Fibroblast of lung (primary cell): ENCODE measurements around the gene MAST3. TPM values are rescaled to one million over a fixed set of nuclear protein-coding genes. Genes with fewer than 3 reads are reported as not detected.

ENCODE experiments used
- DNase-seq, 2 donors: peaks; one replicate each; pipeline versions ENCODE4 v3.0.0 to v3.0.0-alpha.2; 2010; ENCODE audit warnings: low read depth in 2 of 2
- H2AFZ ChIP-seq: 2 replicates; pipeline ENCODE4 v1.5.1; 2012; ENCODE audit warnings: low read length, control low read depth, inconsistent platforms
- H3K27ac ChIP-seq: 2 replicates; pipeline ENCODE4 v1.5.1; 2011; ENCODE audit warnings: low read length, control low read depth; ENCODE audit not compliant: insufficient read depth
- H3K27me3 ChIP-seq: 2 replicates; pipeline ENCODE4 v1.5.1; 2011; ENCODE audit warnings: mild to moderate bottlenecking, low read length; ENCODE audit not compliant: control insufficient read depth, insufficient read depth
- H3K36me3 ChIP-seq: 2 replicates; pipeline ENCODE4 v1.5.1; 2011; ENCODE audit warnings: low read length; ENCODE audit not compliant: control insufficient read depth, insufficient read depth
- H3K4me1 ChIP-seq: 2 replicates; pipeline ENCODE4 v1.5.1; 2011; ENCODE audit warnings: low read length; ENCODE audit not compliant: control insufficient read depth, insufficient read depth; ENCODE audit errors: extremely low read depth
- H3K4me2 ChIP-seq: 2 replicates; pipeline ENCODE4 v1.5.1; 2011; ENCODE audit warnings: low read length, control low read depth; ENCODE audit not compliant: insufficient read depth; ENCODE audit errors: extremely low read depth
- H3K4me3 ChIP-seq, 4 experiments: fragments of 200-600 bp in 1 of 4; sonication (generic) in 1 of 4; replicated peaks in 1 of 4; 2 replicates each; pipeline ENCODE4 v1.5.1; 2011 to 2016; ENCODE audit warnings: low read length in 4 of 4, low read depth in 3 of 4, mild to moderate bottlenecking in 3 of 4, control low read depth in 2 of 4, inconsistent platforms in 1 of 4, mixed read lengths in 1 of 4; ENCODE audit not compliant: insufficient read depth in 1 of 4; ENCODE audit errors: control extremely low read depth in 1 of 4
- H3K79me2 ChIP-seq: 2 replicates; pipeline ENCODE4 v1.5.1; 2012; ENCODE audit warnings: mild to moderate bottlenecking, low read length, inconsistent platforms; ENCODE audit not compliant: control insufficient read depth, insufficient read depth
- H3K9ac ChIP-seq: 2 replicates; pipeline ENCODE4 v1.5.1; 2011; ENCODE audit warnings: mild to moderate bottlenecking, low read length, control low read depth; ENCODE audit not compliant: insufficient read depth
- H3K9me3 ChIP-seq: 2 replicates; pipeline ENCODE4 v1.5.1; 2012; ENCODE audit warnings: low read depth, low read length; ENCODE audit not compliant: control insufficient read depth, insufficient read depth
- H4K20me1 ChIP-seq: 2 replicates; pipeline ENCODE4 v1.5.1; 2011; ENCODE audit warnings: low read length; ENCODE audit not compliant: control insufficient read depth, insufficient read depth; ENCODE audit errors: extremely low read depth
- EZH2 ChIP-seq: IDR thresholded peaks from 2 replicates; pipeline ENCODE4 v1.5.1; 2012; ENCODE audit warnings: low read length, control low read depth, mild to moderate bottlenecking; ENCODE audit errors: missing control alignments
- polyA plus RNA-seq, 2 donors: library from polyadenylated mRNA; depleted of rRNA in 1 of 2; stranded (reverse) in 1 of 2; unstranded in 1 of 2; fragments of >200 nt; gene quantifications; 2 replicates each; pipeline ENCODE4 v1.2.1, GENCODE V29; 2011 to 2012; ENCODE audit warnings: missing spikeins in 1 of 2
- total RNA-seq: library from RNA; depleted of rRNA; stranded (reverse); fragments of >200 nt; gene quantifications from 2 replicates; pipeline ENCODE4 v1.2.1, GENCODE V29; 2014
- TF ChIP-seq, protein P1 (sequence below), 2 donors: IDR thresholded peaks in 1 of 2; conservative IDR thresholded peaks in 1 of 2; 1 replicate in 1 of 2; 2 replicates in 1 of 2; pipeline ENCODE4 v1.5.1; 2011 to 2012; ENCODE audit warnings: low read length in 2 of 2, control low read depth in 1 of 2, inconsistent platforms in 1 of 2, low read depth in 1 of 2, mild to moderate bottlenecking in 1 of 2

MAST3 gene
- total and polyA plus RNA-seq, 2 donors (not counting 1 experiment from before 2014, with no cell fraction given), result 2.0 to 4.1 TPM

DNA sequence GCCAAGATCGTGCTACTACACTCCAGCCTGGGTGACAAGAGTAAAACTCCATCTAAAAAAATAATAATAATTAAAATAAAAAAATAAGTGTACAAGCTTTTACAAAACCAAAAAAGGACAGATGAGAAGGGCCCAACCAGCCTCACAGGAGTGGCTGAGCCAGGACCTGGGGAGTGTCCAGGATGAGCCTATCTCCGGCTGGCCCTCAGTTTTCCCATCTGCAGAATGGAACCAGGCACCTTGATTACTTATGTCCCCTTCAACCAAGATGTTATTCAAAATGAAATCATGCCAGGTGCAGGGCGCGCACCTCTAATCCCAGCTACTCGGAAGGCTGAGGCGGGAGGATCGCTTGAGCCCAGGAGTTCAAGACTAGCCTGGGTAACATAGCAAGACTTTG, 66.5 kb downstream of the MAST3 start:
- no peaks in the 10 kb centered on the region for H3K9me3 ChIP-seq
- H2AFZ ChIP-seq, result no peak overlapping the region
- no peaks in the 10 kb centered on the region for H3K27me3 ChIP-seq
- no peak for DNase-seq
- peaks cover 8% of the 10 kb centered on the region for H3K4me1 ChIP-seq
- no peaks in the 10 kb centered on the region for H3K79me2 ChIP-seq
- H4K20me1 ChIP-seq, result no peaks in the 10 kb centered on the region
- peaks cover 25% of the 10 kb centered on the region for H3K36me3 ChIP-seq
- no peak for TF ChIP-seq EZH2
- TF ChIP-seq, protein P1, sequence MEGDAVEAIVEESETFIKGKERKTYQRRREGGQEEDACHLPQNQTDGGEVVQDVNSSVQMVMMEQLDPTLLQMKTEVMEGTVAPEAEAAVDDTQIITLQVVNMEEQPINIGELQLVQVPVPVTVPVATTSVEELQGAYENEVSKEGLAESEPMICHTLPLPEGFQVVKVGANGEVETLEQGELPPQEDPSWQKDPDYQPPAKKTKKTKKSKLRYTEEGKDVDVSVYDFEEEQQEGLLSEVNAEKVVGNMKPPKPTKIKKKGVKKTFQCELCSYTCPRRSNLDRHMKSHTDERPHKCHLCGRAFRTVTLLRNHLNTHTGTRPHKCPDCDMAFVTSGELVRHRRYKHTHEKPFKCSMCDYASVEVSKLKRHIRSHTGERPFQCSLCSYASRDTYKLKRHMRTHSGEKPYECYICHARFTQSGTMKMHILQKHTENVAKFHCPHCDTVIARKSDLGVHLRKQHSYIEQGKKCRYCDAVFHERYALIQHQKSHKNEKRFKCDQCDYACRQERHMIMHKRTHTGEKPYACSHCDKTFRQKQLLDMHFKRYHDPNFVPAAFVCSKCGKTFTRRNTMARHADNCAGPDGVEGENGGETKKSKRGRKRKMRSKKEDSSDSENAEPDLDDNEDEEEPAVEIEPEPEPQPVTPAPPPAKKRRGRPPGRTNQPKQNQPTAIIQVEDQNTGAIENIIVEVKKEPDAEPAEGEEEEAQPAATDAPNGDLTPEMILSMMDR (conservative IDR thresholded peaks at IDR 0.05 in 1 of 2, IDR thresholded peaks at IDR 0.05 in 1 of 2; ENCODE audit: low read depth in 1 of 2, low read length in 2 of 2), result no peak
- no peak overlapping the region for H3K9ac ChIP-seq
- H3K4me3 ChIP-seq, result no peak overlapping the region
- H3K27ac ChIP-seq, result no peak overlapping the region
- no peak overlapping the region for H3K4me2 ChIP-seq

DNA sequence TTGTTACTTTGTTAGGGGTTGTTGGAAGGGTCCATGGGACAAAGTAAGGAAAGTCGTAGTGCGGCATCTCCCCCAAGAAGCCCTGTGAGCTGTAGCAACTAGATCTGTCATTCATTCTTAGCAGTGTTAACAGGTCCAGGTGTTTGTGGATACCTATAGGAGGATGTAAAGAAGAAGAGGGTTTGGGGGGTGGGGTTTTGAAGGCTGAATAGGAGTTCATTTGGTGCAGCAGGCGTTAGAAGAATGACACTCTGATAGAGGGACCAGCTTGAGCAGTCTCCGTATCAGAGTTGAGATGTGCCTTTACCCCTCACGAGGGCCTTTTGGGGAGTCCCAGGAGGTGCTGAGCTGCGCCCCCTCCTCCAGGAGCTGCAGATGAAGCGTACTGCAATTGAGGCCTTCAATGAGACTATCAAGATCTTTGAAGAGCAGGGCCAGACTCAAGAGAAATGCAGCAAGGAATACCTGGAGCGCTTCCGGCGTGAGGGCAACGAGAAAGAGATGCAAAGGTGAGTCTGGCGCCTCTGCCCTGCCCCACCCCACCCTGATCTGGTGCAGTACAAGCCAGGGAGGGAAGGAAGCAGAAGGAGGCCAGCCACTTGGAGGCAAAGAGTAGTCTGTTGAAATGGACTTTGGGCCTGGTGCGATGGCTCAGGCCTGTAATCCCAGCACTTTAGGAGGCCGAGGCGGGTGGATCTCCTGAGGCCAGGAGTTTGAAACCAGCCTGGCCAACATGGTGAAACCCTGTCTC, 68.4 kb downstream of the MAST3 start:
- Histone ChIP-seq H3K4me2 (no peak overlapping the region), H3K9ac (no peak overlapping the region), H4K20me1 (no peaks in the 10 kb centered on the region), H3K9me3 (no peaks in the 10 kb centered on the region), H3K27me3 (no peaks in the 10 kb centered on the region), H3K79me2 (no peaks in the 10 kb centered on the region), H3K36me3 (peaks cover 23% of the 10 kb centered on the region), H3K27ac (no peak overlapping the region), H2AFZ (no peak overlapping the region), H3K4me1 (peaks cover 4% of the 10 kb centered on the region), H3K4me3 (no peak overlapping the region)
- no peak for DNase-seq
- no peak for TF ChIP-seq EZH2
- TF ChIP-seq, protein P1 (conservative IDR thresholded peaks at IDR 0.05 in 1 of 2, IDR thresholded peaks at IDR 0.05 in 1 of 2; ENCODE audit: low read depth in 1 of 2, low read length in 2 of 2), result no peak

DNA sequence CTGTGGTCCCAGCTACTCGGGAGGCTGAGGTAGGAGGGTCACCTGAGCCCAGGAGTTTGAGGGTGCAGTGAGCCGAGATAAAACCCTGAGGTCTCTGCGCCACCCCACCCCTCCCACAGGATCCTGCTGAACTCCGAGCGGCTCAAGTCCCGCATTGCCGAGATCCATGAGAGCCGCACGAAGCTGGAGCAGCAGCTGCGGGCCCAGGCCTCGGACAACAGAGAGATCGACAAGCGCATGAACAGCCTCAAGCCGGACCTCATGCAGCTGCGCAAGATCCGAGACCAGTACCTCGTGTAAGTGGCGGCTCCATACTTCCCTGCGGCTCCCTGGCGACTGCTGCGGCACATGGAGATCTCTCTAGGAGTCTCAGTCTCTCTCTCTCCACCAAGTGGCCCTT, 69.4 kb downstream of the MAST3 start:
- Histone ChIP-seq H3K27me3 (no peaks in the 10 kb centered on the region), H3K9ac (no peak overlapping the region), H3K4me3 (no peak overlapping the region), H3K27ac (no peak overlapping the region), H4K20me1 (no peaks in the 10 kb centered on the region), H3K36me3 (peaks cover 21% of the 10 kb centered on the region), H3K9me3 (no peaks in the 10 kb centered on the region), H3K79me2 (no peaks in the 10 kb centered on the region), H3K4me2 (no peak overlapping the region), H3K4me1 (no peaks in the 10 kb centered on the region), H2AFZ (no peak overlapping the region)
- no peak for DNase-seq
- no peak for TF ChIP-seq EZH2
